Measurements from ENCODE around the gene HNRNPAB. TPM values are rescaled to one million over a fixed set of nuclear protein-coding genes. Genes with fewer than 3 reads are reported as not detected.

Gene HNRNPAB
- total RNA-seq, 6 experiments from 2014 or later, result 153 to 218 (median 197) TPM

DNA sequence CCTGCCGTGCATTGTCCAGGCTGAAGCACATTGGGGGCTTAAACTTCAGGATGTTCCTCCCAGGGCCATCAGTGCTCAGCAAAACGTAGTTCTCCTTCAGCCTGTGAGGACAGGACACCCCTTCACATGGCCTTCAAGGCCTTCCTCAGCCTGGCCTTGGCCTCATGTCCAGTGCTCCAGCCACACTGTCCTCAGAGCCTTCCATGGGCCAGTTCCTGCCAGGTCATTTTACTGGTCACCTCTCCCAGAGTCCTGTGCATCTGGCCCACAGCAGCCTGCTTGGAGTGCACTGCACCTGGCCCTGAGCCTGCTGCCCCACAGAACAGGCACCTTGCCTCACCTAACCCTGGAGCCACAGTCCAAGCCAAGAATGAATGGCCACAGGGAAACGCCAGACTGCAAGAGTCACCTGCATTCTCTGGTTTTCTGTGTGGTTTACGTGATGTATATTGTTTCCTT, 8.7 kb downstream of the HNRNPAB start:
- Mint-ChIP-seq H3K27me3 (ENCODE audit: insufficient read depth) (peaks cover 15% of the 10 kb centered on the region), H3K9me3 (no peaks in the 10 kb centered on the region), H3K36me3 (ENCODE audit: low read depth) (peaks cover 27% of the 10 kb centered on the region), H3K27ac (peak overlapping the region; percentile 29; the same call in 1 of the 2 replicates), H3K4me3 (no peak overlapping the region), H3K4me1 (ENCODE audit: low read depth) (peaks cover 2% of the 10 kb centered on the region)
- TF ChIP-seq, protein P1, sequence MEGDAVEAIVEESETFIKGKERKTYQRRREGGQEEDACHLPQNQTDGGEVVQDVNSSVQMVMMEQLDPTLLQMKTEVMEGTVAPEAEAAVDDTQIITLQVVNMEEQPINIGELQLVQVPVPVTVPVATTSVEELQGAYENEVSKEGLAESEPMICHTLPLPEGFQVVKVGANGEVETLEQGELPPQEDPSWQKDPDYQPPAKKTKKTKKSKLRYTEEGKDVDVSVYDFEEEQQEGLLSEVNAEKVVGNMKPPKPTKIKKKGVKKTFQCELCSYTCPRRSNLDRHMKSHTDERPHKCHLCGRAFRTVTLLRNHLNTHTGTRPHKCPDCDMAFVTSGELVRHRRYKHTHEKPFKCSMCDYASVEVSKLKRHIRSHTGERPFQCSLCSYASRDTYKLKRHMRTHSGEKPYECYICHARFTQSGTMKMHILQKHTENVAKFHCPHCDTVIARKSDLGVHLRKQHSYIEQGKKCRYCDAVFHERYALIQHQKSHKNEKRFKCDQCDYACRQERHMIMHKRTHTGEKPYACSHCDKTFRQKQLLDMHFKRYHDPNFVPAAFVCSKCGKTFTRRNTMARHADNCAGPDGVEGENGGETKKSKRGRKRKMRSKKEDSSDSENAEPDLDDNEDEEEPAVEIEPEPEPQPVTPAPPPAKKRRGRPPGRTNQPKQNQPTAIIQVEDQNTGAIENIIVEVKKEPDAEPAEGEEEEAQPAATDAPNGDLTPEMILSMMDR (IDR thresholded peaks at IDR 0.05), result no peak
- DNase-seq, result no peak

DNA sequence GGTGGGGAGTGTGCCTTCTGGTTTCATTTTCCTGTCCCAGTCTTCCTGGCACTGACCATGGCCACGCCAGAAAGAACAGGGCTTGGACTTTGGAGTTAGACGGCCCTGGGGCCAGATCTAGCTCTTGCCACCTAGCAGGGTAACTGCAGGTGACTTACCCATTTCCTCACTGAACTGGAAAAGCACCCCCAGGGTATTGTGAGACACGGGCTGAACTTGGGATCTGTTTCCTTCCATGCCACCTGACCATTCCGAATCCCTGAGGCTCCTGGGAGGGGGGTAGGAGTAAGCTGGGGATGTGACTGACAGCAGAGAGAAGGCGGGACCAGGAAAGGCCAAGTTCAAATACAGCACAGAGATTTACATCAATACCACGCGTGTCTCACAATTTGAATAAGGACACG, 9.4 kb downstream of the HNRNPAB start:
- DNase-seq, result no peak
- TF ChIP-seq, protein P1 (IDR thresholded peaks at IDR 0.05), result no peak
- Mint-ChIP-seq H3K36me3 (ENCODE audit: low read depth) (peaks cover 30% of the 10 kb centered on the region), H3K27me3 (ENCODE audit: insufficient read depth) (peaks cover 15% of the 10 kb centered on the region), H3K9me3 (no peaks in the 10 kb centered on the region), H3K27ac (peak overlapping the region; percentile 21), H3K4me1 (ENCODE audit: low read depth) (no peaks in the 10 kb centered on the region), H3K4me3 (no peak overlapping the region)

DNA sequence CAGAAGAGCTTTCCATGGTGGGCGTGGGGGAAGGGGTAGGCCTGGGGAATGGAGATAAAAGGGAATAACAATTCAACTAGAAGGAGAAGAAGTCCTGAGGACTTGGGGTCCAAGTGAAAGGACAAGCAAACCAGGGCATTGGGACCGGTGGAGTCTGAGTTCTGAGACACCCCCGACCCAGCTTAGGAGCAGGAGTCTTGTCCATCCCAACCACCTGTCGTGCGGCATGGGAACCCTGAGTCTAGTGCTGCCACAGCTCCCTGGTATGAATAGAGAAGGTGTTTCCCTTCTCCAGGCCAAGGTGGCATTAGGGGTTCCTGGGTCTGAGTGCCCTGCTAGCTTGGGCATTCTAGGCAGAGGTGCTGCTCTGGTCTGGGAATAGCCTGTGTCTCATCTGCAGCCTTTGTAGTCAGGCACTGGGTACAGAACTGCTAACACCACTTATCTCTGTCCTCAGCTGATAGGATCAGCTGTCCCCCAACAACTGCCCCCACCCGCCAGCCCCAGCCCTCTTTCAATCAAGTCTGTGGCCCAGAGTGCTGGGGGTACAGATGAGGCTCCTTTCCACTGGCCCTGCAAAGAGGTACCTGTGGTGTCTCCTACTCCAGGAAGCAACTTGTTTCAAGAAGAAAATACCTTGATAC, 9.9 kb downstream of the HNRNPAB start:
- H3K4me1 Mint-ChIP-seq (ENCODE audit: low read depth), result no peaks in the 10 kb centered on the region
- H3K4me3 Mint-ChIP-seq, result no peak overlapping the region
- no peaks in the 10 kb centered on the region for H3K9me3 Mint-ChIP-seq
- H3K27me3 Mint-ChIP-seq (ENCODE audit: insufficient read depth), result peaks cover 15% of the 10 kb centered on the region
- peaks cover 35% of the 10 kb centered on the region for H3K36me3 Mint-ChIP-seq (ENCODE audit: low read depth)
- no peak for DNase-seq
- H3K27ac Mint-ChIP-seq, result no peak overlapping the region
- TF ChIP-seq, protein P1 (IDR thresholded peaks at IDR 0.05), result no peak

DNA sequence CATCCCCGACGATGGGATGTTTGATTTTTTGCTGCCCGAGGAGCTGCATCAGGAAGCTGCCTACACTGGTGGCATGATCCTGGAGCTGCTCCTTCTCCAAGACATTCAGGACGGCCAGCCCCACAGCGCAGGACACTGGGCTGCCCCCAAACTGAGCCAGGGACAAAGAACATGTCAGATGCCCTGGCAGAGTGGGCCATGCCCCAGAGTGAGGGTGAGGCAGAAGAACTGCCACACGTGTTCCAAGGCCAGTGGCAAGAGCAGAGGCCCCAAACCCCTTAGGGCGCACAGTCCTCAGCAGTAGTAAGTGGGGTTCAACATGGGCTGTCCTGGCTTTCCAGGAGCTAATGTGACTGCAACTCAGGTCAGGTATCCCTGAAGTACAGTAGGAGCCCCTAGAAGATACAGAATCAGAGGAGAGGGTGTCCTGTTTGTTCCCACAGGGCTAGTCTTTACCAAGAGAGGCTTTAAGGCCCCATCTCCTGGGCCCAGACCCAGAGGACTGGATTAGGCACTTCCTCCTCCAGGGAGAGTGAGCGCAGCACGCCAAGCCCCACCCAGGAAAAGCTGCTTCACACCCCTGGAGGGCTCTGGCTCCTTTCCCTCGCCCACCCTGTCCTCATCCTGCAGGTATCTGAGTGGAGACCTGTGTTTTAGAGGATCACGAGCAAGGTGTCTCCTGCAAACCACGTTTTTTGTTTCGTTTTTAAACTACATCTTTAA, 11.1 kb downstream of the HNRNPAB start:
- peaks cover 6% of the 10 kb centered on the region for H3K27me3 Mint-ChIP-seq (ENCODE audit: insufficient read depth)
- H3K4me3 Mint-ChIP-seq, result no peak overlapping the region
- no peaks in the 10 kb centered on the region for H3K4me1 Mint-ChIP-seq (ENCODE audit: low read depth)
- TF ChIP-seq, protein P1 (IDR thresholded peaks at IDR 0.05), result no peak
- peaks cover 35% of the 10 kb centered on the region for H3K36me3 Mint-ChIP-seq (ENCODE audit: low read depth)
- H3K9me3 Mint-ChIP-seq, result no peaks in the 10 kb centered on the region
- no peak for DNase-seq
- no peak overlapping the region for H3K27ac Mint-ChIP-seq

DNA sequence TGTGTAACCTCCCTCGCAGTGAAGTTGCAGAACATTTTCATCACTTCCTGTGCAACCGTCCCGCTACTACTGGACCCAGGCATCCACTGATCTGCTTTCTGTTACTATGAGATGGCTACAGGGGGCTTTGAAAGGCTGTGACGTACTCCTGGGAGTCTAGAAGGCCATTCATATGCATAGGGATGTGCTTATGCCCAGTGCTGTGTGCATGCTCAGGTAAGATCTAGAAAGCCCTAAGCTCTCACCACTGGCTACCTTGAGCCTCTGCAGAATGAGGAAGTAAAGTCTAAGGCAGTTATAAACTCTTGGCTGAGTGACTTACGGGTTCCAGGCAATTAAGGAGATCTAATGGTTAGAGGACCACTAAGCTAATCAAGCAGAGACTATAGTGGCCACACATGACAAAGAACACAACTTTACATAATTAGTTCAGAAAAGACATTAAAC, 11.8 kb downstream of the HNRNPAB start:
- H3K9me3 Mint-ChIP-seq, result no peaks in the 10 kb centered on the region
- no peak overlapping the region for H3K4me3 Mint-ChIP-seq
- TF ChIP-seq, protein P1 (IDR thresholded peaks at IDR 0.05), result no peak
- H3K27ac Mint-ChIP-seq, result no peak overlapping the region
- H3K27me3 Mint-ChIP-seq (ENCODE audit: insufficient read depth), result peaks cover 6% of the 10 kb centered on the region
- DNase-seq, result no peak
- peaks cover 35% of the 10 kb centered on the region for H3K36me3 Mint-ChIP-seq (ENCODE audit: low read depth)
- H3K4me1 Mint-ChIP-seq (ENCODE audit: low read depth), result no peaks in the 10 kb centered on the region

All from HFFc6 (cell line).